Measurements from ENCODE around the gene ZNF521.

Gene ZNF521

DNA sequence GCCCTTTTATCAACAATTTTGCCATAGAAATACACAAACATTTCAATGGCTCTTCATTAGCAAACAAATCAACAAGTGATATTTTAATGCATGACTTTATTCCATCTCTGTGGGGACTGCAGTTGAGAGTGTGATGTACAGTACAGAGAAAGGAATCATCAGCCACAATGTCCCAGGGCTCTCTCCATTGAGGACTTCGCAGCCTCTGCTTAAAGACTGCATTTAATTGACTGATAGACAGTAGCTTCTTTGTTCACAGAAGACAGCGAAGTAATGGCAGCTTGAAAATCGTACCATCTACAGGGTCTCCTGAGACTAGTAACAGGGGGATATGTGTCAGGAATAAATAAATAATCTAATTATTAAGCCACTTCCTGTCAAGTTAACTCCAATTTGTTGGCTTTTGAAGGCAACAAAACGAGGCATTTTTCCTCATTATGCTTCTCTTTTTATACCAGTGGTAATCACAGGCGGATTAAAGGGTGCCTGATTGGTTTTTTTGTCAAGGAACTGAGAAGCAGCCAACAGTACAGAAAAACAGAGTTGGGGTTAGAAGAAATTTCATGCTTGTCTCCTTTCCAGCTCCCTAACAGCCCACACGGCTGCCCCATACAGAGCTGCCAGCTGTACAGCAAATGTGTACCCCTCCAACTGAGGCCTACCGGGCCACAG, 164.3 kb downstream of the ZNF521 start:
- in situ Hi-C loops (cut with MboI; ENCODE audit: low pct_unique_long_range_greater_than_20kb, low sequenced_read_pairs, unreplicated experiment) = no loop called here

DNA sequence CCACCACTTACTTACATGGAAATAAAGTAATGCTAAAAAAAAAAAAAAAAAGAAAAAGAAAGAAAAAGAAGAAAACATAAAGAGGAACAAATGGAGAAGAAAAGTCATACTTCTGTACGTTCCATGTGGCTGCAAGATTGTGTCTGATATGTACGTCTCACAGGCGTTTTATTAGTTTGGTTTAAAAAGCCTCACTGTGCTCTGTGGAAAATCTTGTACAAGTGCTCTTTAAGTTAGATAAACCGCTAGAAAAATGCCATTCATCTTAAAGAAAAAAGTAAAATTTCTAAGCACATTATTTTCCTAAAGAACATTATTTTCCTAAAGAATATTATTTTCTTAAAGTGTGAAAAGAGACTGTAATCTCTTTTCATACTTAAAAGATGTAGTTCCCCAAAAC, 165.1 kb downstream of the ZNF521 start:
- TF ChIP-seq, protein P1, sequence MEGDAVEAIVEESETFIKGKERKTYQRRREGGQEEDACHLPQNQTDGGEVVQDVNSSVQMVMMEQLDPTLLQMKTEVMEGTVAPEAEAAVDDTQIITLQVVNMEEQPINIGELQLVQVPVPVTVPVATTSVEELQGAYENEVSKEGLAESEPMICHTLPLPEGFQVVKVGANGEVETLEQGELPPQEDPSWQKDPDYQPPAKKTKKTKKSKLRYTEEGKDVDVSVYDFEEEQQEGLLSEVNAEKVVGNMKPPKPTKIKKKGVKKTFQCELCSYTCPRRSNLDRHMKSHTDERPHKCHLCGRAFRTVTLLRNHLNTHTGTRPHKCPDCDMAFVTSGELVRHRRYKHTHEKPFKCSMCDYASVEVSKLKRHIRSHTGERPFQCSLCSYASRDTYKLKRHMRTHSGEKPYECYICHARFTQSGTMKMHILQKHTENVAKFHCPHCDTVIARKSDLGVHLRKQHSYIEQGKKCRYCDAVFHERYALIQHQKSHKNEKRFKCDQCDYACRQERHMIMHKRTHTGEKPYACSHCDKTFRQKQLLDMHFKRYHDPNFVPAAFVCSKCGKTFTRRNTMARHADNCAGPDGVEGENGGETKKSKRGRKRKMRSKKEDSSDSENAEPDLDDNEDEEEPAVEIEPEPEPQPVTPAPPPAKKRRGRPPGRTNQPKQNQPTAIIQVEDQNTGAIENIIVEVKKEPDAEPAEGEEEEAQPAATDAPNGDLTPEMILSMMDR (IDR thresholded peaks at IDR 0.05; ENCODE audit: extremely low read depth, insufficient read depth, missing control alignments) = no peak
- in situ Hi-C loops (cut with MboI; ENCODE audit: low pct_unique_long_range_greater_than_20kb, low sequenced_read_pairs, unreplicated experiment) = no loop called here

More for the DNA sequence above, 164.3 kb downstream of the ZNF521 start:
- no peak for DNase-seq (ENCODE audit: low spot score)
- TF ChIP-seq, protein P1 (IDR thresholded peaks at IDR 0.05; ENCODE audit: extremely low read depth, insufficient read depth, missing control alignments) = no peak

GRCh38 chr18:25181993-25182392, 170.0 kb downstream of the ZNF521 start:
- DNase-seq (ENCODE audit: low spot score) = no peak
- in situ Hi-C loops (cut with MboI; ENCODE audit: low pct_unique_long_range_greater_than_20kb, low sequenced_read_pairs, unreplicated experiment) = no loop called here
- TF ChIP-seq, protein P1 (IDR thresholded peaks at IDR 0.05; ENCODE audit: extremely low read depth, insufficient read depth, missing control alignments) = no peak

More for the DNA sequence above, 165.1 kb downstream of the ZNF521 start:
- DNase-seq (ENCODE audit: low spot score) = no peak

DNA sequence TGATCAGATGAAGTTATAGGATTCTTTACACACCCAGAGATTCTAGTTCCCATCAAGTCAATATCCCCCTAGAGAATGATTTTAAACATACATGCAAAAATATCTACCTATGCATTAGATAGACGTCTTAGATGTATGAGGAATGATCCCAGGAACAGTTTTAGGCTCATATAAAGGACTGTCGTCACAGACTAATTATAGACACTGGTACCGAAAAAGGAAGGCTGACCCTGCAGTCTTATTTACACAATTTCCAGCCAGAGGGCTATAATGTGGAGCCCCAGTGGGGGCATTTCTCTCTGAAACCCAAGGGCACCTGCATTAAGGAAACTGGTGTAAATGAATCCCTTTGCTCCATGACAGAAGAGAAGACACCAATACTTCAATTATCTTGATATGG, 170.4 kb downstream of the ZNF521 start:
- TF ChIP-seq, protein P1 (IDR thresholded peaks at IDR 0.05; ENCODE audit: extremely low read depth, insufficient read depth, missing control alignments) = no peak
- in situ Hi-C loops (cut with MboI; ENCODE audit: low pct_unique_long_range_greater_than_20kb, low sequenced_read_pairs, unreplicated experiment) = no loop called here
- no peak for DNase-seq (ENCODE audit: low spot score)

GRCh38 chr18:25180973-25181548, 170.9 kb downstream of the ZNF521 start:
- in situ Hi-C loops (cut with MboI; ENCODE audit: low pct_unique_long_range_greater_than_20kb, low sequenced_read_pairs, unreplicated experiment) = no loop called here
- DNase-seq (ENCODE audit: low spot score) = no peak

DNA sequence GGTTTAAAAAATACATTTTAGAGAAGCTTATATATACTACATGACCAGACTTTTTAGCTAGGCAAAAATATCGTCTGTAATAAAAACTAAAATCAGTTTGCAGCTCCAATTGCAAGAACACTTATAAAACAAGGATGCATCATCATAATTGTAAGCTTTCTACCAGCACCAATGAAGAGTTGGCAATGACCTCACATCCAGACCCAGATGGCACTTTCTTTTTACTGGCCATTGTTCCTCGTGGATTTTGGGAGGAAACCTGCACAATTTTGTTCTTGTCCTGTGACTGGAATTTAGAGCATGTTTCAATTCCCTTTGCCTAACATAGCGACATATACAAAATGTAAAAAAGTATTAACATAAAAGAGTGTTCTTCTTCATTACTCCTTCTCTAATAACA, 174.3 kb downstream of the ZNF521 start:
- in situ Hi-C loops (cut with MboI; ENCODE audit: low pct_unique_long_range_greater_than_20kb, low sequenced_read_pairs, unreplicated experiment) = no loop called here
- no peak for DNase-seq (ENCODE audit: low spot score)
- TF ChIP-seq, protein P1 (IDR thresholded peaks at IDR 0.05; ENCODE audit: extremely low read depth, insufficient read depth, missing control alignments) = no peak

More at GRCh38 chr18:25180973-25181548, 170.9 kb downstream of the ZNF521 start:
- TF ChIP-seq, protein P1 (IDR thresholded peaks at IDR 0.05; ENCODE audit: extremely low read depth, insufficient read depth, missing control alignments) = no peak
